ENCODE data around the gene SLIT3. TPM values are rescaled to one million over a fixed set of nuclear protein-coding genes. Genes with fewer than 3 reads are reported as not detected.

The SLIT3 gene
- total and polyA plus RNA-seq, 9 of the 15 experiments (the other 6 are each of a cell fraction or from before 2014, with no cell fraction given) = 0.01 to 0.04 TPM; not detected in 7

- TF ChIP-seq HBP1 (CRISPR knock-in tag; IDR thresholded peaks at IDR 0.05) (no peak), ZNF589 (CRISPR knock-in tag; IDR thresholded peaks at IDR 0.05; ENCODE audit: low read depth) (peak; percentile 88), MCM3 (IDR thresholded peaks at IDR 0.05) (no peak), NFE2 (IDR thresholded peaks at IDR 0.05; ENCODE audit: low read depth) (no peak), ADNP (tag; IDR thresholded peaks at IDR 0.05) (no peak), EWSR1 (IDR thresholded peaks at IDR 0.05; ENCODE audit: borderline replicate concordance, low read depth, partially characterized antibody) (no peak), BRF2 (IDR thresholded peaks at IDR 0.05; ENCODE audit: borderline replicate concordance, insufficient read depth, insufficient read length) (no peak), CBFA2T2 (conservative IDR thresholded peaks at IDR 0.05) (no peak), ZNF316 (IDR thresholded peaks at IDR 0.05) (no peak), ZFP30 (CRISPR knock-in tag; IDR thresholded peaks at IDR 0.05; ENCODE audit: borderline replicate concordance) (no peak), BCL6 (CRISPR knock-in tag; IDR thresholded peaks at IDR 0.05) (0 out of 2 replicates have a peak, but pooled peaks have one; percentile 45), ZNF175 (CRISPR knock-in tag; IDR thresholded peaks at IDR 0.05; ENCODE audit: low read depth) (peak; percentile 79)
Measured at GRCh38 chr5:168793841-168794837, 506.8 kb downstream of the SLIT3 start (continued).
